ENCODE data around the gene ATF7IP.
A peak's percentile ranks its signal among the peaks of the same experiment; 100 is the strongest.
"Not testable (repeated sequence)": the region's sequence is repeated elsewhere in the genome, so short reads cannot be mapped to it uniquely, and the experiment has no call there.

The ATF7IP gene

GRCh38 chr12:14369311-14369710 lies 3.8 kb downstream of the ATF7IP start:
- no peak for DNase-seq

- no peak for DNase-seq
Observed at GRCh38 chr12:14373217-14373616, 7.7 kb downstream of the ATF7IP start.

GRCh38 chr12:14379508-14379907 lies 14.0 kb downstream of the ATF7IP start:
- DNase-seq = no peak

- DNase-seq = peak in 1 of 2 experiments; percentile 46
Observed at GRCh38 chr12:14384783-14385638, 19.5 kb downstream of the ATF7IP start.

- no peak for DNase-seq
Observed at GRCh38 chr12:14387219-14387871, 21.9 kb downstream of the ATF7IP start.

GRCh38 chr12:14390449-14390848 lies 25.0 kb downstream of the ATF7IP start:
- no peak for DNase-seq

- no peak for DNase-seq
Observed at GRCh38 chr12:14390870-14391530, 25.5 kb downstream of the ATF7IP start.

GRCh38 chr12:14393751-14394150 lies 28.3 kb downstream of the ATF7IP start:
- no peak for DNase-seq

- DNase-seq = peak in 1 of 2 experiments; percentile 27
Observed at GRCh38 chr12:14394317-14395073, 29.0 kb downstream of the ATF7IP start.

- no peak for DNase-seq
Observed at GRCh38 chr12:14395074-14395778, 29.7 kb downstream of the ATF7IP start.

- no peak for DNase-seq
Observed at GRCh38 chr12:14396071-14396470, 30.6 kb downstream of the ATF7IP start.

GRCh38 chr12:14399871-14400270 lies 34.4 kb downstream of the ATF7IP start:
- DNase-seq = no peak

GRCh38 chr12:14400599-14400998 lies 35.1 kb downstream of the ATF7IP start:
- no peak for DNase-seq

GRCh38 chr12:14401267-14401666 lies 35.8 kb downstream of the ATF7IP start:
- not testable (repeated sequence) for DNase-seq

GRCh38 chr12:14402697-14403096 lies 37.2 kb downstream of the ATF7IP start:
- no peak for DNase-seq

GRCh38 chr12:14403293-14403692 lies 37.8 kb downstream of the ATF7IP start:
- no peak for DNase-seq

- no peak for DNase-seq
Observed at GRCh38 chr12:14403711-14404196, 38.3 kb downstream of the ATF7IP start.

- not testable (repeated sequence) for DNase-seq
Observed at GRCh38 chr12:14405407-14405806, 39.9 kb downstream of the ATF7IP start.

- DNase-seq = no peak
Observed at GRCh38 chr12:14408208-14408607, 42.7 kb downstream of the ATF7IP start.

- no peak for DNase-seq
Observed at GRCh38 chr12:14410177-14410576, 44.7 kb downstream of the ATF7IP start.

GRCh38 chr12:14410841-14411569 lies 45.5 kb downstream of the ATF7IP start:
- DNase-seq = no peak

Measured in stimulated activated CD4-positive, alpha-beta T cell treated with anti-CD3 and anti-CD28 coated beads, Interleukin-4, amount 100 ng/mL, for 4 hours (primary cell).